GM21717 (cell line): Measurements from ENCODE around the gene TBX6.
"Not testable (repeated sequence)": the region's sequence is repeated elsewhere in the genome, so short reads cannot be mapped to it uniquely, and the experiment has no call there.

Experiments
- ATAC-seq: cut with Tn5 transposase; IDR thresholded peaks from one replicate; pipeline ENCODE4 v1.9.1; 2021; ENCODE audit warnings: mild to moderate bottlenecking, moderate library complexity; ENCODE audit not compliant: unreplicated experiment

Gene TBX6

GRCh38 chr16:30066761-30067583 is 24.8 kb downstream of the TBX6 start:
- no peak for ATAC-seq

DNA sequence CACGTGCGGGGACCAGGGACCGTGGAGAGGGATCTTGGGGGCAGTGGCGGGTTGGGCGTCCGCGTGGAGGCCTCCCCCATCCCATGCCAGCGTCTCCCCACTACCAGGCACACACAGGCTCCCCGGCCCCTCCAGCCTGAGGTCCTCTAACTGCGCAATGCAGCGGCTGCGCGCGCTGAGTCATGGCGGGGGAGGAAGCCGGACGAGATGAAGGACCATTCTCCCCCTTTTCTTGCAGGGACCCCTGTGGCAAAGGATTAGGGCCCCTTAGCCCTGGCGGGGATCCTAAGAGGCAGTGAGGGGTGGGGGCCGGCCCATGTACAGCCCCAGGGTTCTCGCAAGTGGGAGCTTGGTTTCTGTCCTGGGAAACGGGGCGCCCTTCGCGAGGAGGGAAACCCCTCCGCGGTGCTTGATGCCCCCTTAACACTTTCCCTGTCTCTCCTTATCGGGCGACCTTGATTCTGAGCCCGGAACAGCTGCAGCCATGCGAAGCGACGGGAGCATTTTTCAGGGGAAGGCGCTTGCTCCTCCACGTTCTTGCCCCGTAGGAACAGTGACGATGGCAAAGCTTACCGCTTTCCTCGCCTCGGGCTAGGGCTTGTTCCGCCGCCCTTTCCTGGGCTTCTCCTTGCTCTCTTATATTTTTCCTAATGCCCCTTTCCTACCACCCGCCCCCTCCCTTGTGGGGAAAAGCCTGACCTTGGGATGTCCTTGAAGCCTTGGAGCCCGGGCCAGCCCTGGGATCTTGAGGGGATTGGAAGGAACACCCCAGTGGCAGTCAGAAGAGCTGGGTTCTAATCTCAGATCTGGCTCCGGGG is 25.6 kb downstream of the TBX6 start:
- no peak for ATAC-seq

- ATAC-seq: peak; percentile 63
These were observed 26.4 kb downstream of the TBX6 start, which contains the start of gene ALDOA for GRCh38 chr16:30065102-30065942. ALDOA (plus strand) TSS chr16:30065760; CDS start chr16:30066898, 1,138 bp downstream.

DNA sequence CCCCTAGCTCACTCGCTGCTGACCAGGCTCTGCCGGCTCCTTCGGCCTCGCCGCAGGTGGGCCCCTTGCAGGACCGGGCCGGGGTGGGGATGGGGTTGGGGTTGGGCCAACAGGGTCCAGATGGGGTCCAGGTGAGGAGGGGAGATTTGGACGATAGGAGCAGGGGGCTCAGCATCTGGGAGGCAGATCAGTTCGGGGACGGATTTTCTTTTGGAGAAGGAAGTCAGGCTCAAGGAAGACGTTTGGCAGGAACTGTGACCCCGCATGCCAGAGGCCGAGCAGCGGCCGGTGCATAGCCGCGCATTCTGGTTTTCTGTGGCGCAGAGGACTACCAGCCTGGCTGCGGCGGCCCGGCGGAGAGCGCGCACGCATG is 27.0 kb downstream of the TBX6 start:
- ATAC-seq: peak; percentile 2

DNA sequence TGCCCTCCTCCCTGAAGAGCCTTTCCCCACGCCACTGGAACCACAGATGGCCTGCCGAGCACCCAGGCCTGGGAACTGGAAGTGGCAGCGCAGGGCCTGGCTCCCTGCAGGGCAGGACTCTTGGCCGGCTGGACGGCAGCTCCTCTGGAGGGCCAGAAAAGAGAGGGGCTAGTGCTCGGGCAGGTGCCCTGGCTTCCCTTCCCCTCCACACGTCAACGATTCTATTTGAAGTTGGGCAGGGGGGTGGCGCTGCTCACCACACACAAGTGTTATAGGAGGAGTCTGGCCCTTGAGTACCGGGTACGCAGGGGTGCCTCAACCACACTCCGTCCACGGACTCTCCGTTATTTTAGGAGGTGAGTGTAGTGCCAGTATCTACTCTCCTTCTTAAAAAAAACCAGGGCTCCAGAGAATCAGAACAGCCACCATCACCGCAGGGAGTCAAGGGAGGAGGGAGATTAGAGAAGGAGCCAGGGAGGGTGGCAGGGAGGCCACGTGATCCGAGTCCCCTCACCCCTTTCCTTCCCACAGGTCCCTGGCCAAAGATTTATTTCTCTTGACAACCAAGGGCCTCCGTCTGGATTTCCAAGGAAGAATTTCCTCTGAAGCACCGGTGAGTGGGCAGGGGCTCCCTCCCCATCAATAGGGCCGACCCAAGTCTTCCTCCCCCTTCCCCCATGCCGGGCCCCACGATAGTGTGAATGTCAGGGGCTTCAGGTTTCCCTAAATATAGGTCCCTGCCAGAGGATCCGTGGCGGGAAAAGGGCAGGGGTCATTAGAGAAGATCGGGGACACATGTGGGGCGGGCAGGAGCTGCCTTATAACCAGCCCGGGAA is 27.6 kb downstream of the TBX6 start:
- no peak for ATAC-seq

GRCh38 chr16:30063278-30063892 is 28.3 kb downstream of the TBX6 start:
- ATAC-seq: no peak

DNA sequence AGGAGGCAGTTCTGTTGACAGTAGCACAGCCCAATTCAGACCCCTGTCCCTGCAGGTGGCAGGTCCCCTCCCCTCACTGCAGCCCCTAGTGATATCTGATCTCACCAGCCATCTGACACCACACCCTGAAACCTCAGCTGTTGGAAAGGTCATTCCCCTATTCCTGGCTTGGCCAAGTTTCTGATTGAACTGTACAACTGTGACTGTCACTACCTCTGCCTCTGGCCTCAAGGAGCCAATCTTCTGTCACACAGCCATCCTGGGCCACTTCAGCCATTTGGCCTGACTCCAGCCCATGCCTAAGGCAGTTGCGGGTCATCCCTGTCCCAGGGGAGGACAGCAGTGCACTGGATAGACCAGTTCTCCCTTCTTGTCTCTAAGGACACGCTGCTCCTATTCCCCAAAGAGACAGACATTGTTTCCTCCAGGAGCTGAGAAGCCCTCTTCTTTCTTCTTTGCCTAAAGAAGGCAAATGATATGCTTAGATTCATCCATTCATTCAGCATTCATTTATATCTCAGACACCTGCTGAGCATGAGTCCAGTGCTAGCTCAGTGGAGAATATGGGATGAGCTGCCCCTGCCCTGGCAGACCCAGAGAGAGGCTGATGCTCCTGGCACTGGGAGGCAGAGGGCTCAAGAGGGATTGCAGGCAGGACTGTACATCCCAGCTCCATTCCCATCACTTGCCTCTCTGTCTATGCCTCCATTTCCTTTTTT is 30.7 kb downstream of the TBX6 start:
- ATAC-seq: no peak

- no peak for ATAC-seq
These were observed 31.4 kb downstream of the TBX6 start for GRCh38 chr16:30060346-30060745.

- no peak for ATAC-seq
These were observed 36.7 kb downstream of the TBX6 start for GRCh38 chr16:30054959-30055553.

GRCh38 chr16:30054451-30054850 is 37.3 kb downstream of the TBX6 start:
- ATAC-seq: no peak

- ATAC-seq: no peak
These were observed 38.2 kb downstream of the TBX6 start for GRCh38 chr16:30053376-30054015.

GRCh38 chr16:30052671-30053372 is 38.9 kb downstream of the TBX6 start:
- ATAC-seq: no peak

- ATAC-seq: no peak
These were observed 40.2 kb downstream of the TBX6 start for GRCh38 chr16:30051518-30051917.

GRCh38 chr16:30049871-30050270 is 41.9 kb downstream of the TBX6 start:
- ATAC-seq: no peak

- ATAC-seq: no peak
These were observed 45.1 kb downstream of the TBX6 start for GRCh38 chr16:30046588-30046987.

- no peak for ATAC-seq
These were observed 45.5 kb downstream of the TBX6 start for GRCh38 chr16:30046178-30046577.

DNA sequence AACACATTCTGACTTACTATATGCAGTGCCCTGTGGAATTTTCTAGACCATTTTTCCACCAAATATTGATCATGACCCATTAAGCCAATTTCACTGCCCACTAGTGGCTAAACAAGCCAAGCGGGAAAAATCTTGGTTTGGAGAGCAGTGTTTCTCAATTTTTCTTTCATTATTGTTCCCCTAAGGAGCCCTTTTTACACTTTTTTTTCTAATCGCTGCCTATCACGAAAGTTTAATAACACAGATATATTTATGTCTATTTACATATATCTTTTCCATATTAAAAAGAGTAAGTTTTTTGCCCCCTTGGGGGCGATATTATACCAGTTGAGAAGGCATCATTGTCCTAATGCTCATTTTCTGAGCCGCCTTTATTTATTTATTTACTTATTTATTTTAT is 49.9 kb downstream of the TBX6 start:
- ATAC-seq: no peak

GRCh38 chr16:30040690-30041089 is 51.0 kb downstream of the TBX6 start:
- ATAC-seq: not testable (repeated sequence)
